Measurements from ENCODE around the gene TREM2. TPM values are rescaled to one million over a fixed set of nuclear protein-coding genes. Genes with fewer than 3 reads are reported as not detected.

TREM2 gene
- total and polyA plus RNA-seq, 2 experiments from 2014 or later: not detected

DNA sequence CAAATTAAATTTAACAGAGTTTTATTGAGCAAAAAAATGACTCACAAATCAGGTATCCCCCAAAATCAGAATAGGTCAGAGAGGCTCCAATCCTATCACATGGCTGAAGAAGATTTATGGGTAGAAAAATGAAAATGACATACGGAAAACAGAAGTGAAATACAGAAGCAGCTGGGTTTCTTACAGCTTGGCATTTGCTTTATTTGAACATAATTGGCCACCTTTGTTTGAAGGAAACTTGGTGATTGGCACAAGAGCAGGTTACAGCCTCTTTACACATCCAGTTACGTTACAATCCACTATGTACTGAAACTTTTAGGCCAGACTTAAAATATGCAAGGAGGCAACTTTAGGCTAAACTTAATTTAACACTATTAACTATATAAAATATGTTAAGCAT, 11.7 kb upstream of the TREM2 start:
- TF ChIP-seq EZH2 (IDR thresholded peaks at IDR 0.05; ENCODE audit: insufficient read depth, poor library complexity, severe bottlenecking): no peak
- TF ChIP-seq EZH2phosphoT487 (IDR thresholded peaks at IDR 0.05; ENCODE audit: insufficient read depth, low read depth): no peak
- no peaks in the 10 kb centered on the region for H4K20me1 ChIP-seq (ENCODE audit: insufficient read depth)
- 0 out of 2 replicates have a peak, but pooled peaks cover 6% of the 10 kb centered on the region for H3K27me3 ChIP-seq (replicated peaks; ENCODE audit: insufficient read depth)
- H3K27ac ChIP-seq: no peak overlapping the region
- no peak overlapping the region for H3K9ac ChIP-seq
- H3K9me2 ChIP-seq (ENCODE audit: insufficient read depth): no peaks in the 10 kb centered on the region
- H3F3A ChIP-seq (ENCODE audit: insufficient read depth): no peaks in the 10 kb centered on the region
- no peaks in the 10 kb centered on the region for H3K79me2 ChIP-seq (ENCODE audit: insufficient read depth)
- no peak overlapping the region for H3K4me2 ChIP-seq (ENCODE audit: unreplicated experiment)
- in situ Hi-C loops (cut with MboI): no loop called here
- no peaks in the 10 kb centered on the region for H3K4me1 ChIP-seq (ENCODE audit: insufficient read depth)
- no peaks in the 10 kb centered on the region for H3K36me3 ChIP-seq (ENCODE audit: low read depth)
- no peak overlapping the region for H2AFZ ChIP-seq
- H3K9me3 ChIP-seq (ENCODE audit: low read depth): no peaks in the 10 kb centered on the region
- no peak overlapping the region for H3K4me3 ChIP-seq
- no peak for DNase-seq
- 37 to 51% methylated on average over 2 of the region's 2 CpGs for WGBS, 2 experiments (ENCODE audit: low coverage in 1 of 2, low lambda C conversion rate in 2 of 2, missing lambda C conversion rate in 2 of 2)

DNA sequence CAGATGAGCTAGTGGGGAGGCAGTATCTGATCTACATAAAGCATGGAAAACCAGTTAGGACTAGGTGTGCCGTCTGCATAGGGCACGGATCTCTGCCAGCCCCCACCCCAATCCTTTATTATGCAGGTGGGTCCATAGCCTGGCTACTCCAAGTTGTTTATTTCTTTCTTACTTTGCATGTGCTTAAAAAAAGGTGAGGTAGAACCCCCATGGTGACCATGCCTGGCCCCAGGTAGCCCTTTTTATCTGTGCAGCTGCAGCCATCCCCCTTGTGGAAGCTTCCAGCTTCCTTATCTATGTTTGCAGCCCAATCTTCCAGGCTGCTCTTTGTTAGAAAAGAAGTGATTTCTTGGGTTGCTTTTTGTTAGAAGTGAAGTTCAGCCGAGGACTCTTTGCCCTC, 9.0 kb upstream of the TREM2 start:
- no peak overlapping the region for H3K27ac ChIP-seq
- H3K4me2 ChIP-seq (ENCODE audit: unreplicated experiment): no peak overlapping the region
- TF ChIP-seq EZH2 (IDR thresholded peaks at IDR 0.05; ENCODE audit: insufficient read depth, poor library complexity, severe bottlenecking): no peak
- no peak for TF ChIP-seq EZH2phosphoT487 (IDR thresholded peaks at IDR 0.05; ENCODE audit: insufficient read depth, low read depth)
- no peaks in the 10 kb centered on the region for H3K36me3 ChIP-seq (ENCODE audit: low read depth)
- no peak for DNase-seq
- H3F3A ChIP-seq (ENCODE audit: insufficient read depth): no peaks in the 10 kb centered on the region
- H3K4me1 ChIP-seq (ENCODE audit: insufficient read depth): no peaks in the 10 kb centered on the region
- H3K27me3 ChIP-seq (replicated peaks; ENCODE audit: insufficient read depth): 0 out of 2 replicates have a peak, but pooled peaks cover 6% of the 10 kb centered on the region
- H3K9me3 ChIP-seq (ENCODE audit: low read depth): no peaks in the 10 kb centered on the region
- no peaks in the 10 kb centered on the region for H4K20me1 ChIP-seq (ENCODE audit: insufficient read depth)
- H3K9ac ChIP-seq: no peak overlapping the region
- WGBS, 2 experiments (ENCODE audit: low coverage in 1 of 2, low lambda C conversion rate in 2 of 2, missing lambda C conversion rate in 2 of 2): 16 to 32% methylated on average over 3 of the region's 3 CpGs
- no peak overlapping the region for H3K4me3 ChIP-seq
- no peak overlapping the region for H2AFZ ChIP-seq
- H3K79me2 ChIP-seq (ENCODE audit: insufficient read depth): no peaks in the 10 kb centered on the region
- in situ Hi-C loops (cut with MboI): no loop called here
- no peaks in the 10 kb centered on the region for H3K9me2 ChIP-seq (ENCODE audit: insufficient read depth)

DNA sequence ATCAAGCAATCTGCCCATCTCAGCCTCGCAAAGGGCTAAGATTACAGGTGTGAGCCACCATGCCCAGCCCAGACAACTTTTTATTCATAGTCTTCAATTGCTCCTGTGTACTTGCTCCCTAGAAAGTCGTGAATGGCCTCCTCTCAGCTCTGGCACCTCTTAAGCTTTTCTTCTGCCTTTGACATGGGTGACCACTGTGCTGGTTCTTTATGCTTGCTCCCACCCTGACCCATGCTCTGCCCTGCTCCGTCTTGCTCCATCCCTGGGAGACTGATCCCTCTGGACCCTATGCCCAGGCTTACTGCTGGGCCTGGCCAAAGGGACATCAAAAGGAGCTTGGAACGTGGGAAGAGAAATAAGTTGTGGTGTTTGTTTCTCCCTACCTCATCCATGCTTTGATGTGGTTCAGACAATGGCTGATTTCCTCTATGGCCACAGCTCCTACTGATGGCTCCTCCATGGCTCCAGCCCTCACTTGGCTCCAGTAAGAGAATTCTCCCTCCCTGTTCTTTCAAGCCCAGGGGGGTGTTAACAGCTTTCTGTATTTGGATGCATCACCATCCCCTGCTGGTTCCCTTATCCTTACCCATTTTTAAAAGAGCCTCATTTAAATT, 7.7 kb upstream of the TREM2 start:
- 29 to 36% methylated on average over 4 of the region's 4 CpGs for WGBS, 2 experiments (ENCODE audit: low coverage in 1 of 2, low lambda C conversion rate in 2 of 2, missing lambda C conversion rate in 2 of 2)
- DNase-seq: no peak
- H3K36me3 ChIP-seq (ENCODE audit: low read depth): no peaks in the 10 kb centered on the region
- H3K4me2 ChIP-seq (ENCODE audit: unreplicated experiment): no peak overlapping the region
- H3K9ac ChIP-seq: no peak overlapping the region
- H3K4me3 ChIP-seq: no peak overlapping the region
- no peaks in the 10 kb centered on the region for H3K27me3 ChIP-seq (replicated peaks; ENCODE audit: insufficient read depth)
- H4K20me1 ChIP-seq (ENCODE audit: insufficient read depth): no peaks in the 10 kb centered on the region
- no peaks in the 10 kb centered on the region for H3K9me3 ChIP-seq (ENCODE audit: low read depth)
- H2AFZ ChIP-seq: no peak overlapping the region
- TF ChIP-seq EZH2 (IDR thresholded peaks at IDR 0.05; ENCODE audit: insufficient read depth, poor library complexity, severe bottlenecking) (no peak), EZH2phosphoT487 (IDR thresholded peaks at IDR 0.05; ENCODE audit: insufficient read depth, low read depth) (no peak)
- no peaks in the 10 kb centered on the region for H3K79me2 ChIP-seq (ENCODE audit: insufficient read depth)
- no peaks in the 10 kb centered on the region for H3K9me2 ChIP-seq (ENCODE audit: insufficient read depth)
- no peaks in the 10 kb centered on the region for H3F3A ChIP-seq (ENCODE audit: insufficient read depth)
- in situ Hi-C loops (cut with MboI): no loop called here
- no peak overlapping the region for H3K27ac ChIP-seq
- no peaks in the 10 kb centered on the region for H3K4me1 ChIP-seq (ENCODE audit: insufficient read depth)

DNA sequence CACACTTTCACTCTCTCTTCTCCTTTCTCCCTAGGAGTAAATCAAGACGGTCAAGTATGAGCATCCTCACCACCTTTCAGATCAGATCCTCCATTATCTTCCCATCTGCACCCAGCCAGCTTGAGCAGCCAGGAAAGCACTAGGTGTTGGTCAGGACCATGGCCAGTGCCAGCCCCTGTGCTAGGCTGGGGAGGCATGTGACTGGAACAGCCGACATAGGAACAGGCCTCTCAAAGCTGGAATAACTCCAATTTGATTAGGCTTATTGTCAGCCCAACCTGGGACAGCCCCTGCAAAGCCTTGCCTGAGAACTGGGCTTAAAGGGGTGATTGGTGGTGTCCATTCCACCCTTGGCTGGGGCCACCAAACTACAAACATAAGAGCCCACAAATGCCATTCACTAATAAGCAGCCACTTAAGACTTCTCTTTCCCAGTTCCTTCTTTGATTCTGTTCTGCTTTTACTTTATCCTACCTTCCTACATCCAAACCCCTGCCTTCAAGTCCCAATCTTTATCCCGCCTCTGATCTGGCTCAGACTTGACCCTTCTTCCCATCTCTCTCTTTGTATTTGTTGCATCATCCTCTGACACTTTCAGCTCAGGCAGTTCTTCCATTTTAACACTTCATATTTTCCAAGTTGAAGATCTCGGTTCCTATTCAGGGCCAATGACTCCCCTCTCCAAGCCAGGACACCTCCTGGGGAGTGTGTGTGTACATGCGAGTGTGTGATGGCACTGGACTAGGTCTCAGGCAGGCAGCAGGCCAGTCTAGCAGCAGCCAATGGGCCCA, 4.5 kb upstream of the TREM2 start:
- no peaks in the 10 kb centered on the region for H3K9me2 ChIP-seq (ENCODE audit: insufficient read depth)
- no peaks in the 10 kb centered on the region for H3K27me3 ChIP-seq (replicated peaks; ENCODE audit: insufficient read depth)
- no peaks in the 10 kb centered on the region for H3K36me3 ChIP-seq (ENCODE audit: low read depth)
- in situ Hi-C loops (cut with MboI): no loop called here
- no peaks in the 10 kb centered on the region for H4K20me1 ChIP-seq (ENCODE audit: insufficient read depth)
- no peak overlapping the region for H3K4me2 ChIP-seq (ENCODE audit: unreplicated experiment)
- 35 to 45% methylated on average over 5 of the region's 5 CpGs for WGBS, 2 experiments (ENCODE audit: low coverage in 1 of 2, low lambda C conversion rate in 2 of 2, missing lambda C conversion rate in 2 of 2)
- H3K9ac ChIP-seq: no peak overlapping the region
- H3K9me3 ChIP-seq (ENCODE audit: low read depth): no peaks in the 10 kb centered on the region
- TF ChIP-seq EZH2phosphoT487 (IDR thresholded peaks at IDR 0.05; ENCODE audit: insufficient read depth, low read depth): no peak
- no peak for TF ChIP-seq EZH2 (IDR thresholded peaks at IDR 0.05; ENCODE audit: insufficient read depth, poor library complexity, severe bottlenecking)
- H3K27ac ChIP-seq: no peak overlapping the region
- no peaks in the 10 kb centered on the region for H3F3A ChIP-seq (ENCODE audit: insufficient read depth)
- H3K79me2 ChIP-seq (ENCODE audit: insufficient read depth): no peaks in the 10 kb centered on the region
- H2AFZ ChIP-seq: no peak overlapping the region
- DNase-seq: peak; percentile 46
- no peaks in the 10 kb centered on the region for H3K4me1 ChIP-seq (ENCODE audit: insufficient read depth)
- H3K4me3 ChIP-seq: no peak overlapping the region

Data from GM23248 (cell line).